RPMI7951 (cell line): ENCODE measurements around the gene IPO11. TPM values are rescaled to one million over a fixed set of nuclear protein-coding genes. Genes with fewer than 3 reads are reported as not detected.
"Not testable (repeated sequence)": the region's sequence is repeated elsewhere in the genome, so short reads cannot be mapped to it uniquely, and the experiment has no call there.

Experiments used
- DNase-seq: peaks from one replicate; pipeline ENCODE4 v3.0.0-alpha.2; 2012; ENCODE audit warnings: low read depth
- total RNA-seq: library from RNA; depleted of rRNA; stranded (reverse); fragments of >200 nt; shearing (Covaris generic); gene quantifications from 2 replicates; pipeline ENCODE4 v1.2.3, GENCODE V29; 2014

Gene IPO11
- total RNA-seq, 1 experiment from 2014 or later = 22.9 TPM

GRCh38 chr5:62596691-62597090 lies 184.1 kb downstream of the IPO11 start:
- DNase-seq = no peak

DNA sequence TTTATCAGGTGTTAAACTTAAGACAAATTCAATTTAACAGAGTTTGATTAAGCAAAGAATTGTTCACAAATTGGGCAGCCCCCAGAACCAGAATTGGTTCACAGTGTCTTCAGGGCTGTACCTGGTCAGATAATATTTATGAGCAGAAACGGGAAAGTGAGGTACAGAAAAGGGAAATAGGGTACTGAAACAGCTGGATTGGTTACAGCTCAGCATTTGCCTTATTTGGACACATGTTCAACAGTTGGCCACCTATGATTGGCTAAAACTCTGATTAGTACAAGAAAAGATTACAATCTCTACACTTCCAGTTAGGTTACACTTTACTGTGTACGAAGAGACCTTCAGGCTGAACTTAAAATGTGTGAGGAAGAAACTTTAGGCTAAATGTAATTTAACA lies 184.8 kb downstream of the IPO11 start:
- no peak for DNase-seq

GRCh38 chr5:62600560-62601252 lies 188.1 kb downstream of the IPO11 start:
- no peak for DNase-seq

DNA sequence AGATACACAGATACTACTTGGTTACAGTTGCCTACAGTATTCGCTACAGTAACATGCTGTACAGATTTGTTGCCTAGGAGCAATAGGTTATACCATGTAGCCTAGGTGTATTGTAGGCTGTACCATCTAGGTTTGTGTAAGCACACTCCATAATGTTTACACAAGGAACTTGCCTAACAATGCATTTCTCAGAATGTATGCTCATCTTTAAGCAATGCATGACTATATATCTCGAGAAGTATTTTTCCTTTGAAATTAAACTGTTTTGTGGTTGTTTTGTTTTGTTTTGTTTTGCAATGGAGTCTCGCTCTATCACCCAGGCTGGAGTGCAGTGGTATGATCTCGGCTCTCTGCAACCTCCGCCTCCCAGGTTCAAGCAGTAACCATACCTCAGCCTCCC lies 191.4 kb downstream of the IPO11 start:
- DNase-seq = no peak

DNA sequence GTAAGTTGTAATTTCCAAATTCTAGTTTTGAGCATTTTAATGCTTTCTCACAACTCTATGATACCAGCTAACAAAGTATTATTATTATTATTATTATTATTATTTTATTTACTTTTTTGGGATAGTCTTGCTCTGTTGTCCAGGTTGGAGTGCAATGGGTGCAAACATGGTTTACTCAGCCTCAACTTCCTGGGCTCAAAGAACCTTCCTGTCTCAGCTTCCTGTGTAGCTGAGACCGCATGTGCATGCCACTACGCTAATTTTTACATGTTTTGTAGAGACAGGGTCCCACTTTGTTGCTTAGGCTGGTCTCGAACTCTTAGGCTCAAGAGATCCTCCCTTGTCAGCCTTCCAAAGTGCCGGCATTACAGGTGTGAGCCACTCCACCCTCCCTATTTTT lies 193.1 kb downstream of the IPO11 start:
- no peak for DNase-seq

- DNase-seq = no peak
Observed at GRCh38 chr5:62606878-62607277, 194.3 kb downstream of the IPO11 start.

DNA sequence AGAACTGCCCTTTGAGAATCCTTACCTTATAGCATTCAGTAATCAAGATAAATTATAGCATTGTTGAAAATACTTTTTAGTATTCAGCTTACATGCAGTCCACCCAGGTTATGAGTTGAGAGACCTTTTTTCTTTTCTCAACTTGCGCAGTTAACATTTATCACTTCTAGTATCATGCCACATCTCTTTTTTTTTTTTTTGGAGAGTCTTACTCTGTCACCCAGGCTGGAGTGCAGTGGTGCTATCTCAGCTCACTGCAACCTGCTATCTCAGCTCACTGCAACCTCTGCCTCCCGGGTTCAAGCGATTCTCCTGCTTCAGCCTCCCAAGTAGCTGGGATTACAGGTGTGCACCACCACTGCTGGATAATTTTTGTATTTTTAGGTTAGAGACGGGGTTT lies 195.1 kb downstream of the IPO11 start:
- no peak for DNase-seq

DNA sequence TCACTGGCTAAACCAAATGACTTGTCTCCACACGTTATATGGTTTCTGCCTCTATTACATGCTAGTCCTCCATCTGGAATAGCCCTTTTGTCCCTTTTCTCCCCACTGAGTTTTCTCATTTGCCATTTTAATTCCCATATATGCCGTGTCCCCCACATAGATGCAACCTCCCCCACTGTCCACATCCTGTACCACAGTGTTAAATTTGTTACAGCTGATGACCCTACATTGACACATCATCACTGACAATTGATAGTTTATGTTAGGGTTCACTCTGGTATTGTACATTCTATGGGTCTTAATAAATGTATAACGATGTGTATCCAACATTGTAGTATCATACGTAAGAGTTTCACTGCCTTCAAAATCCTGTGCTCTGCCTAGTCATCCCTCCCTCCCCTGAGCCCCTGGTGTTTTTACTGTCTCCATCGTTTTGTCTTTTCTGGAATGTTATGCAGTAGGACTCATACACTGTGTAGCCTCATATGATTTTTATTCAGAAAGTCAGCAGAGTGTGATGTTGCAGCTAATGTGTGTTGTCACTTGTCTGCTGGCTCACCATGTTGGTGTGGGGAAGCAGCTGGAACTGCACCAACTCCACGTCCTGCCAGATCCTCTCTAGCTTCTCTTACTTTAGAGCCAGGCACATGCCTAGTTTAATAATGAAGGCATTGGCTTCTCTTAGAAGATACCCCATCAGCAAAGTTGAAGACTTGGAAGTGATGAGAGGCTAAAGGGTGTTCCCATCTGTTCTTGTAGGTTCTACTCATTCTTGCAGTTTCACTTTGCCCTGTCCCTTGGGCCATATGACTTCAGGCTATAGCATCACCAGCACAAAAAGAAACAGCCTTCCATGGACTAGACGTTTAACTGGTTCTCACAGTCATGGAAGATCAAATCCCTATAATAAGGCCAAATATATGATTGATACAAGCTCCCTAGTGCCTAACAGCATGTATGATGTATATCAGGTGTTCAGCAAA lies 196.3 kb downstream of the IPO11 start:
- no peak for DNase-seq

GRCh38 chr5:62614355-62614754 lies 201.8 kb downstream of the IPO11 start:
- no peak for DNase-seq

GRCh38 chr5:62616615-62617277 lies 204.2 kb downstream of the IPO11 start:
- no peak for DNase-seq

DNA sequence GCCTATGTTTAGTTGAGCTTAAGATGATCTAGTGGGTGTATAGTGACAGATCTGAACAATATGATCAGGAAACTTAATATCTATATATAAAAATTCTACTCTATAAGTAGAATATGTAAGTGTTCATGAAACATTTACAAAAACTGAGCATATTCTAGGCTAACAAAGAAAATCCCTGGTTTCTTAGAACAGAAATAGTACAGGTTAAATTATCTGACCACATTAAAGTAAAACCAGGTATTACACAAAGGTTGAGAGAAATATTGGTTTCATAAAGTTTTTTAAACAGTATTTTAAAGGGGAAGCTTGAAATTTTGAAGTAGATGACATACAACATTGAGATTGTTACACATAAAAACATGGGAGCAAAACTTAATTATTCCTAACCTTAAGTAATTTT lies 205.4 kb downstream of the IPO11 start:
- no peak for DNase-seq

GRCh38 chr5:62620761-62621160 lies 208.2 kb downstream of the IPO11 start:
- DNase-seq = no peak

DNA sequence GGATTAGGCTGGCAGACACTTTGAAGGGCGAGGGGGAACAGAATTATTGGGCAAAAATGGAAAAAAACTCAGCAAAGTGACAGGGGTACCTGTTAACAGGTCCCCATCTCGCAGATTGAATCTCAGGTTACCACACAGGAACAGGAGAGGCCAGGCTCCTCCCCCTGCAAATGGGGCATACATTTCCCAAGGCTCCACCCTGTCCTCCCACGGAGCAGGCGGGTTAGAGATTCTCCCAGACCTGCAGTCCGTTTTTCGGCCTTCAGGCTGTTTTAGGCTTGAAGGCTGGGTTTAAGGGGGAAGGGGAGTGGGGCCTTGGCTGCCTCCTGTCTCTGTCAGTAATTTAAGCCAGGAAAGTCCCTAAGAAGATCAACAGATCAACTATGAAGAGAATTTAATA lies 208.7 kb downstream of the IPO11 start:
- no peak for DNase-seq

DNA sequence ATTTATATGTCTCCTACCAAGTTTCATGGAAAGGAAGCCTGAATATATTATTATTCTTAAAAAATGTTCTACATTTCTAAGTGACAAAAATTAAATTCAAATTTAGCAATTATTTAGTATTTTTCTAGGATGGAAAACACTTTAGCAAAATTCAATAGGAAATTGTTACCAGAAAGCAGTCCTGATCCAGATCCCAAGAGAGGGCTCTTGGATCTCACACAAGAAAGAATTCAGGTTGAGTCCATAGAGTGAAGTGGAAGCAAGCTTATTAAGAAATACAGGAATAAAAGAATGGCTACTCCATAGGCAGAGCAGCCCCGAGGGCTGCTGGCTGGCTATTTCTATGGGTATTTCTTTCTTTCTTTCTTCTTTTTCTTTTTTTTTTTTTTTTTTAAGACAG lies 210.7 kb downstream of the IPO11 start:
- no peak for DNase-seq

DNA sequence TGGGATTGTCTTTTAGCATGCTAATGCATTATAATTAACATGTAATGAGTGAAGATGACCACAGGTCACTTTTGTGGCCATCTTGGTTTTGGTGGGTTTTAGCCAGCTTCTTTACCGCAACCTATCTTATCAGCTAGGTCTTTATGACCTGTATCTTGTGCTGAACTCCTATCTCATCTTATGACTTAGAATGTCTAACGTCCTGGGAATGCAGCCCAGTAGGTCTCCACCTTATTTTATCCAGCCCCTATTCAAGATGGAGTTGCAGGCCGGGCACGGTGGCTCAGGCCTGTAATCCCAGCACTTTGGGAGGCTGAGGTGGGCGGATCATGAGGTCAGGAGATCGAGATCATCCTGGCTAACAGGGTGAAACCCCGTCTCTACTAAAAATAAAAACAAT lies 211.9 kb downstream of the IPO11 start:
- not testable (repeated sequence) for DNase-seq

- DNase-seq = no peak
Observed at GRCh38 chr5:62626534-62626933, 214.0 kb downstream of the IPO11 start.

GRCh38 chr5:62627121-62627520 lies 214.6 kb downstream of the IPO11 start:
- DNase-seq = no peak

- no peak for DNase-seq
Observed at GRCh38 chr5:62627901-62628300, 215.3 kb downstream of the IPO11 start.

GRCh38 chr5:62631909-62632580 lies 219.5 kb downstream of the IPO11 start:
- DNase-seq = no peak

GRCh38 chr5:62633243-62633642 lies 220.7 kb downstream of the IPO11 start:
- no peak for DNase-seq

DNA sequence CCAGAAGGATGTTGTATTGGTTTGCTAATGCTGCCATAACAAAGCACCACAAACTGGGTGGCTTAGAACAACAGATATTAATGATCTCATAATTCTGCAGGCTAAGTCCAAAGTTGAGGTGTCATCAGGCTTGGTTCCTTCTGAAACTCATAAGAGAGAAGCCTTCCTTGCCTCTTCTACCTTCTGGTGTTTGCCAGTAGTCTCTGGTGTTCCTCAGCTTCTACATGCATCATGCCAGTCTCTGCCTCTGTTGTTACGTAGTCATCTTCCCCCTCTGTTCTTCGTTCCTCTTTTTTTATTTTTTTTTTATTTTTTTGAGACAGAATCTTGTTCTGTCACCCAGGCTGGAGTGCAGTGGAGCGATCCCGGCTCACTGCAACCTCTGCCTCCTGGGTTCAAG lies 227.9 kb downstream of the IPO11 start:
- no peak for DNase-seq

DNA sequence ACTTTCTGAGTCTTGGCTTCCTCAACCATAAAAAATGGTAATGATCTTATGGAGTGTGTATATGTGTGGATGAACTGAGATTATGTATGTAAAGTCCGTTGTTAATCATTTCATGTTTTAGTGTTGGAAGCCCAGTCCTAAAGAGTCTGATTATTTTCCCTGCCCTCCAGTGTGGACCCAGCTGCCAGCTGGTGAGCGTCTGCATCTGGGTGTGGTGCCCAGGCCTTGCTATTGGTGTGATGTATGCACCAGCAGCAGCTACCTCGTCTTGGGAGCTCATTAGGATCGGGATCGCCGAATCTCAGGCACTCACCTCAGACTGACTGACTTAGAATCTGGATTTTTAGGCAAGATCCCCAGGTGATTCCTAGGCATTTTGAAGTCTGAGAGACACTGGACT lies 229.9 kb downstream of the IPO11 start:
- DNase-seq = no peak
